Right renal pelvis (tissue), 4 donors: Measurements from ENCODE around the gene LRRIQ4. TPM values are rescaled to one million over a fixed set of nuclear protein-coding genes. Genes with fewer than 3 reads are reported as not detected.

Experiments
- DNase-seq, 4 donors: peaks; one replicate each; pipeline ENCODE4 v3.0.0-alpha.2; 2013; ENCODE audit warnings: low read depth in 4 of 4, low spot score in 3 of 4, missing footprints in 1 of 4
- polyA plus RNA-seq, 4 donors: library from polyadenylated mRNA; unstranded; fragments of 120-200 nt; gene quantifications; one replicate each; pipeline ENCODE4 v1.2.1, GENCODE V29; 2013; ENCODE audit not compliant: insufficient read length in 4 of 4

The LRRIQ4 gene
- polyA plus RNA-seq, 4 donors = 0.10 to 0.17 (median 0.16) TPM; not detected in 1

DNA sequence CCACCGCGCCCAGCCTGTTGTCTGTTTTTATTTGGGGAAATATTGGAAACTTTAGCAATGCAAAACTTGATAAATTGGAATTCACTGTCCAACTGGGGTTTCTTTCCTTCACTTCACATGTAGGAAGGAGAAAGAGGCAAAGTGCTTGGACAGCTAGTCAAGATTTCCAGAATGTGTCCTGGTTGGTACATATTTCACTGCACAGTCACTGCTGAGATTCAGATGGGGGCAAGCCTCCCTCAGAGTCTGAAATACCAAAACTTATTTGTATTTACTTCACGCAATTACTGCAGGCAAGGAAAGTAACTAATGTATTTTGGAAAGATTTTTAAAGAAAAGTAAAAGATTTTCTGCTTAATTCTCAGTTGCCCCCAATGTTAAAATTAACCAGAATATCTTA, 36.1 kb downstream of the LRRIQ4 start:
- DNase-seq = no peak

DNA sequence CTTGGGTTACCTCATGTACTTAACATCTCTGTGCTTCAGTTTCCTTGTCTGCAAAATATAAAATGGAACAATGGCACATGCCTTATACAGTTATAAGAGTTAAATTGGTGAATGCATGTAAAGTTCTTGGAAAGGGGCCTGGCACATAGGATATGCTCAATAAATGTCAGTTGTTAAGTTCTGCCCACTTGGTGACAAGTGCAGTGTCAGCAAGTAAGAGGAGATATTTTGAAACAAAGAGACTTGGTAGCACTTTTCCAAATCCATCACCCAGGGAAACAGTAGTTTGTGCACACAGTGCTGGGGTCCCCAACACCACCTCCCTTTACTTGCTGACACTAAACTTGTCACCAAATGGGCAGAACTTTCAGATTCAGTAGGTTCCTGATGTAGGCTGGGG, 37.9 kb downstream of the LRRIQ4 start:
- no peak for DNase-seq

DNA sequence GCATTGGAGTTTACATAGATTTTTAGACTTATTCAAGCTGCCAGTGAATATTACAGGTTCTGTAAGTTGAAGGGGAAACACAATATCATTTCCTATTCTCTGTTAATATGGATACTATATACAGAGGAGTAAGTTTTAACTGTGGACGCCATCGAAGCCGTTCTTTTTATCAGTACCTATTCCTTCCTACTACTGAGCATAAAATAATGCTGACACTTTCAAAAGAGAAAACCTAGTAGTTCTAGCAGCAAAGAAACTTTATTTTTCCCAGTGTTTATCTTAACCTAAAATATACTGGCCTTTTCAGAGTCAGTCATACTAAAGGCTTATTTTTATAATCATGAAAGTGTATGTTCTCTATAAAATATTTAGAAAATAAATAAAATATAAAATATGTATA, 42.8 kb downstream of the LRRIQ4 start:
- DNase-seq = no peak

DNA sequence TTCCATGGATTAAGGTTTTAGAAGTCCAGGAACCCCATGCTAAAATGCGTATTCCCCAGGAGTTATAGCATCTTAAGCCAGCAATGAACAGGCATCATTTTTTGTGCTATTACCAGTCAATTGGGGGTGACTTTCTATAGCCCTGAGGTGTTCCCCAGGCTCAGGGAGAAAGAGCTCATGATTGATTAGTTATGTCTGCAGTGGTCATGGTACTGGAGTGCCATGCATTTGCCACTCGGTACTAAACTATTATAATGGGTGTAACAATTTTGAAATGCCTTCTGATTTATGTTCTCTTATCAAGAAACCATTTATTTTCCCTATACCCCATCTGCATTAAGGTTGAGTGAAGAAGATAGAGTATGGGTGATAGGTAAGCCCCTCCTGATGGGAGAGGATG, 45.1 kb downstream of the LRRIQ4 start:
- no peak for DNase-seq

DNA sequence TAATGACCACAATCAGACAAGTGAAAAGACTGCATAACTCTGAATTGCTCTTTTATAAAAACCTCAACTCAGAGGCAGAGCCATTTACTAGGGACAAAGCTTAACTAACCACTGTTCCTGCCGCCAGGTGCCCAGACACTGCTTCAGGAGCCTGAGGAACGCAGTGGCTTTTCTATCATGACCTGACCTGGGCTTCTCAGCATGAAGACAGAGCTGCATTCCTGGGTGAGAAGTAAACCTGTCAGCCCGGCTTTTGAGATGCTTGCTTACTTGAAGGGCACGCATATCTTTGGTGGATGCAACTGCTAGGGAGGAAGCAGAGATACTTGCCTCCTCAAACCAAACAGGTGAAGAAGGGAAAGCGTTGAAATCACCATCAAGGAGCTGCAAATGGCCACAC, 49.2 kb downstream of the LRRIQ4 start:
- no peak for DNase-seq

DNA sequence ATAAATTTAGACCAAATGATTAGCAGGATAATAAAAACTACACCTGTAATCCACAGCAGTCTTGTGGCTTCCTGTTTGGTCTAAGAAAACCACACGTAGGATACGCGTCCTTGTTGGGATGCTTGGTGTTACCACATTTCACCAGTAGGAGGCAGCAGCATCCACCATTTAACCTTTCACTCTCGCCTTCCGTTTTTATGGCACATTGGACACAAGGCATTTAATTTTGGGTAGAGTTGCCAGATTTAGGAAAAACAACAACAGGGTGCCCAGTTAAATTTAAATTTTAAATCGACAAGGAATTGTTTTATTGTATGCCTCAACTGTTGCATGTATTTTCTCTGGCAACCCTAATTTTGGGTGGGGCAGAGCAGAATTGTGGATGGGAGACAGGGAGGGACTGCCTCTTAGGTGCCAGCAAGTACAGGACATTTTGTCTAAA, 50.8 kb downstream of the LRRIQ4 start:
- DNase-seq = peak; percentile 56 to 69 (median 64)

DNA sequence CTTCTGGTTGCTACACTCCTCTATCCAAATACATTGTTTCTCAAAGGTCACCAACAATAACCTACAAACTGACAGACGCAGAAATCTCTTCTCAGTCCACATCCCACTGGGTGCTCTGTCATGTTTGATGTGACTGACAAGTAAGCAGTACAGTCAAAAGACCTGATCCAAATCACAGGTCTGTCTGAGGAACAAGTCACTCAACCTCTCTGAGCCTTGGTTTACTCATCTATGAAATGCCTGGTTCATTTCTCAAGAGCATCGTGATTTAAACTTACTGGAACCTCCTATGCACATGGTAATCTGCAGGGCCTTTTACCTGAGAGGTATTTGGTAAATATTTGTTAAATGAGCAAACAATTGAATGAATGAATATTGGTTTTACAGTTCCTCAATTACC, 51.6 kb downstream of the LRRIQ4 start:
- DNase-seq = no peak

DNA sequence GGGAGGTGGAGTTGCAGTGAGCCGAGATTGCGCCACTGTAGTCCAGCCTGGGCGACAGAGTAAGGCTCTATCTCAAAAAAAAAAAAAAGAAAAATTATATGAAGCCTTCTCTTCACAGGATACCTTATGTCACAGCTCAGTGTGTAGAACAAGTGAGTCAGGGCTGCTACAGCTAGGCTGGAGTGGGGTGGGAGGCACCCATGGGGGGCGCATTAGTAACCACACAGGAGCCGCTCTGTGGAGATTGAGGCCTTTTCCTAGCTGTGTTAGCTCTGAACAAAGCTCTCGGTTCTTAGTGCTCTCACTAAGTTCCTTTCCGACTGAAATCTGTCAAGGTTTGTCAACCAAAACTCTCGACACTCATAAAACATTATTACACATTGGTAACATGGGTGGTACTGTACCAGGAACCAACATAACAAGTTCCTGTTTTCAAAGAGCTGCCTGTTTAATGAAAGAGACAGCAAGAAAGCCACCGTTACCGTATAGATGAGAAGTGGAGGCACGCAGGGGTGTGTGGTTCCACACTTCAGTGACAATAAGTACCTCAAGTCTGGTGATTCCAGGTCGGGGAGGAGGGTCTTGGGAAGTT, 52.6 kb downstream of the LRRIQ4 start:
- no peak for DNase-seq

DNA sequence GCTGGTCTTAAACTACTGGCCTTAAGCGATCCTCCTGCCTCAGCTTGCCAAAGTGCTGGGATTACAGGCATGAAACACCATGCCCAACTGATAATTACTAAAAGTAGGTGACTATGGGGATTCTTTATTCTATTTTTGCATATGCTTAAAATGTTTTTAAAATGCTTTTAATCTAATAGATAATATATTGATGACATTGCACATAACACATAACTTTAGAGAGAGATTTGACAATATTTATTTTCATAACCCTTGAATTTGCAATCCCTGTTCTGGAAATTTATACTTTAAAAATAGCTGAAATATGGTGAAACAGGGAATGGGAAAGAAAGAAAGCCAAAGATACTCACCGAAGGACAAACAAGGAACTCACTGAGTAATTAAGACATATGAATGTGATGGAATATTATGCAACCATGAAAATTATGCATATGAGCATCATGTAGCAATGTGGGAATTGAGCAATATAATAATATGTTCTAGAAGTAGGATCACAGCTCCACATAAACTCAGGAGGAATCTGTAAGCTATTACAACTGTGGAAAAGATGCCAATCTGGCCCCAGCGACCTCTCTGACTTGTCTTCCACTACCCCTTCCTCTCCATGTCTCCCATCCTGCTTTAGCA, 55.0 kb downstream of the LRRIQ4 start:
- no peak for DNase-seq

DNA sequence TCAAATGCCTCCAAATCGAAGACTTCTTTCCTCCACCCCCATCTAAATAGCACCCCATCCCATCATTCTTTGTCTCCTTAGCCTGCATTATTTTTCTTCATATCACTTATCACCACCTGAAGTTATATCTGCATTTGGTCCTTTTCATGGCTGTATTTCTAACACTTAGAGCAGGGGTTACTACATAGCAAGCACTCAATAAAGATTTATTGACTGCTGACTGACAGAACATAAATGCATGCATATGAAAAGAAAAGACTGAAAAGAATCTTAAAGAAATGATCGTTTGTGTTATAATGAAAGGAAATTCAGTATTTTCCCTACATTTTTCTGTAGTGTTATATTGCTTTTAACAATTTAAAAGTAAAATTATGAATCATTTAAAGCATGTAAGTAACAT, 55.7 kb downstream of the LRRIQ4 start:
- no peak for DNase-seq

DNA sequence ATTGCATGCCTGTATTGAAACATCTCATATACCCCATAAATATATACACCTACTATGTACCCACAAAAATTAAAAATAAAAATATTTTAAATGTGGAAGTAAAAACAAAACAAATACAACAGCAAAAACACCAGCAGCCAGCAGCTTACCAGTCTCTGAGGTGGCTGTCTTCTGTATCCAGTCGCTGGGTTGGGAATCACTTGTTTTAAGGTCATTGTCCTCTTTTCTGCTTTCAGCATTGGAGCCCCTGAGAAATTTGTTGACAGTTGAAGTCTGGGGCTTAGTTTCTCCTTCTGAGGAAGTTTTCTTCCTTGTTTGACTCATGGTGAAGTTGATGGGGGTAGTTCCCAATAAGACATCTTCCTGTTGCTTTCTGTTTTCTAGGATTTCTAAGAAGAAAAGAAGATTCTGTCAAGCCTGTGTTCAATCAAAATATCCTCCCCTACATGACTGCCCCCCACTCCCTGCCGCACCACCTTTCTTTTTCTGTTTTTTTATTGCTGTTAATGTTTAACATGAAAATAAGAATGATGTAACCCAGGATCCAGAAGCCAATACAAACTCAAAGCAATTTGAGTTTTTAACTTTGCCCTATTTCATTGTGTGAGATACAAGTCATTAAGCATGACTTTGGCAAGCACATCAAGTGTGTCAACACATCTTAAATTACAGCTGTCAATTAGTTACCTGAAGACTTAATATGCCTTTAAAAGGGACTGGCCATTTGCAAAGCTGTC, 57.0 kb downstream of the LRRIQ4 start, which contains the start of gene LRRC31:
Gene LRRC31, minus strand, starts transcription at position 452 of the 737 bp plus-strand sequence. Its CDS starts 128 bp downstream, at position 324.
- peak in 3 of 4 donors; percentile 14 to 25 (median 22) for DNase-seq

DNA sequence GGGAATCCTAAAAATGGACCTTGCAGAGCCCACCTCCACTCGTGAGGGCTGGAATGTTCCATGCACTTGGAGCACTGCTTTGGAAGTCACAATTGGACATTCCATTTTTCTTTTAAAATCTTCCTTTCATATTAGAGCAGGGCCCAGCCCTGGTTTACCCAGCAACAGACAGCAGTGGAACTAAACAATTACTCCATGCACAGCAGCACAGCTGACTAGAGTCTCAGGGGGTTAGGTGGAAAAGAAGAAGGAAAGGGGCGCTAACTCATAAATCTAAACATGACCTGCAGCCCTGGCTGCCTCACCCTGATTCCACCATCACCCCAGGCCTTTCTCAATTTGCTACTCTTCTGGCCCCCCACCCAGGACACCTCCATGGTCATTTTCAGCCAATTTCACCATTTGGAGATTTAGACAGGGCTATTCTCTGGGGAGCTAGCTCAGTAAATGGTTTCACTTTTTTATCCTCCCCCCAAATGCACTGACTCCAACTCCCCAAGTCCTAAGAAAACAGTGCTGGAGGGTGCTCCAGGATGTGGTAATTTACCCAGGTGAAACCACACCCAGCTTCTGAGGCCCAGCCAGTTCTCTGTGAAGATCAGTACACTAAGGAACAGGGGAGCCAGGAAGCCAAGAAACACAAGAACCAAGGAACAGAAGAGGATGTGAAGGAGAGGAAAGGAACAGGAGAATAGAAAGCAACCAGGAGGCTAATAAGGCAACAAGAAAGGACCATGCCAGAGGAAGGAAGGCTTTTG, 58.6 kb downstream of the LRRIQ4 start:
- no peak for DNase-seq

DNA sequence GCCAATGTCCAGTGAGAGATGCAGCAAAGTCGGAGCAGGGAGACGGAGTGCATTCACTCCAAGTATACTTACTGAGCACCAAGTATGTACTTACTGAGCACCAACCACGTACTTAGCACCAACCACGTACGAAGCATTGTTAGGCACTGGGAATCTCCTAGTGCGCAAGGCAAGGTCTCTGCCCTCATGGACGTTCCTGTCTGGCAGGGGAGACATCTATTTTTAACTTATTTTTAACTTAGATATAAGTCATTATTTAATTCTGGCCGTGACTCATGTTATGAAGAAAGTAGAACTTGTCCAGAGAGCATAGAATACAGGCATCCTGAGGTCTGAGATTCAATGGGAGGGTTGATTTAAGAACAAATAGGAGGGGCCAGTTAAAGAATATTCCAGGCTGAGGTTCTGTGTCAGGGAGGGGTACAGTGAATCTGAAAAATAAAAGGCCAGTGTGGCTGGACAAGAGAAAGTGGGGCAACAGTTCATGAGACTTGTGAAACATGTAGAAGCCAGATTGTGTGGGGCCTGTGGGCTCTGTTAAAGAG, 66.4 kb downstream of the LRRIQ4 start:
- DNase-seq = no peak

DNA sequence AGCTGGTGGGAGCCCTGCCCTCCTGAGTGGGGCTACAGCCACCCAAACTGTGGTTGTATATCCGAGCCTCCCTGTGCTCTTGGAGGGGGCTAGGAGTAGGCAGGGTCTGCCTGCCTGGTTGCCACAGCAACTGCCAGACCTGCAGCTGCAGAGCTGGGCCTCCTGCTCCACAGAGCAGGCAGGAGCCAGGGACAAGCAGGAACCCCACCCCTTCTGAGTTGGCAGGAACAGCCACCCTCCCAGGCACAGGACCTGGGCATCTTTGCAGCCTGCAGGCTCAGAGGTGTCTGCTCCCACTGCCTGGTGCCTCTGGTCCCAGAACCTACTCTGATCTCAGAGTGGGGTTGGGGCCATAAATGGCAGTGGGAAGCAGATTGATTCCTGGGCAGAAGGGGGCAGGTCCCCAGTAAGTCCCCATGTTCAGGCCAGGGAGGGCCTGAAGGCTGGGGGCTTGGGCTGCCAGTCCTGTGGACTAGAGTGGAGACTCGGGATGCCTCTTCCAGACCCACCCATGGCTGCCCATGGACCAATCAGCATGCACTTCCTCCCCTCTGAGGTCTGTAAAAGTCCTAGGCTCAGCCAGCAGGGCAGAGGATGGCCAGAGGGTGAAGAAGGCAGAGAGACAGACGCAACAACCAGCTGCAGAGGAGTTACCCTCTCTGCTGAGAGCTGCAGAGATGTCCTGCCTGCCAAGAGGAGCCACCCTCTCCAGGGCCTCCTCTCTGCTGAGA, 67.3 kb downstream of the LRRIQ4 start:
- DNase-seq = no peak

DNA sequence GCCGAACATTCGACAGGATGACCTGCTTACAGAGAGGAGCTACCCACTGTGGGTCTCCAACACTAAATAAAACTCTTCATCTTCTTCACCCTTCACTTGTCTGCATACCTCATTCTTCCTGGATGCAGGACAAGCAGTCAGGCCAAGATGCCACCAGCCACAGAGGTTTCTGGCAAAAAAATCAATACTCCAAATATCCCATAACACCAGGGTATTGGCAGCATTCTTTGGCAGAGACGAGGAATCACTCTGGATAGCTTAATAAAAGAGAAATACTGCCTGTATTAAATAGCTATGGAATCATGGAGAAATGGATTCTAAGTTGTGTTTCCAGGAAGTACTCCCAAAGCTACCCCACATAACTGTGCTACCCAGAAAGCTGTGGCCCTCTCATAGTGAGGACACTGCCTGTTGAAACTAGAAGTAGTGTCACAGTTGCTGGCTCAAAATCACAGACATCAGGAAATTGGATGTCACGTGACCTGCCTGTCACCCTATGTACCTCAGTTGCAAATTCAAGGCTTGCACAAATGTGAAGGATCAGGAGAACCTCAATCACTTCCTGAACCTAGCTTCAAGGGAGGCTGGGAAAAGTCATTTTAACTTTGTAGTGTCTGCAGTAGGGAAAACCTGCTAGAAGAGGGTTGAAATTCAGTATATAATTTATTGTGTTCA, 68.0 kb downstream of the LRRIQ4 start:
- no peak for DNase-seq

DNA sequence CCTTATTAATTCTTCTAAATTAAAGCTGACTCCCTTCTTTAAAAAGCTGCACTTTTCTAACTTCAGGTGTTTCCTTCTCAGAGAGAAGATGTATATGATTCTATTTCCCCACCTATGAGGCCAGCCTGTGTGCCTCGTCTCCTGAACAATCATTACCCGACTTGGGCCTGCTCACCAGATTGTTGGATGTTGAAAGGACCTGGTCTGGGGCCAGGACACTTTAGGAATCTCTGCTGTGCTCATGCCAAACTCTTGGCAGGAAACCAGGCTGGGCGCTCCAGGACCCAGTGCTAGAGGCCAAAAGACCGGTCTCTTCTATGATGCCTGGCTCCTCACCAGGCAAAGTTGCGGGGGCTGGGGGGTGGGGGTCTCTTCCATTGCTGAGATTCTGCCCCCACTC, 74.0 kb downstream of the LRRIQ4 start:
- no peak for DNase-seq
